ENCODE results near the gene CFAP45. TPM values are rescaled to one million over a fixed set of nuclear protein-coding genes. Genes with fewer than 3 reads are reported as not detected.

The CFAP45 gene
- total RNA-seq, 1 donor from 2014 or later: not detected

Small RNA genes within 50 kb of the gene (small RNA-seq; reads per million reads assigned to genes)
- gene MIR4259: not detected
- 3.2 reads per million, percentile 88 among the genes with 10 or more reads in this experiment for gene RF00570

Other genes with a start within 250 kb of the CFAP45 start
- gene CRP, start 185.6 kb downstream of the CFAP45 start, total RNA-seq: not detected
- gene DUSP23, start 119.2 kb downstream of the CFAP45 start, total RNA-seq: 7.3 TPM
- not detected for gene FCRL6, start 97.8 kb downstream of the CFAP45 start, total RNA-seq
- 1.6 TPM for gene SLAMF8, start 73.3 kb downstream of the CFAP45 start, total RNA-seq
- gene VSIG8, start 37.5 kb downstream of the CFAP45 start, total RNA-seq: not detected
- 85.1 TPM for gene TAGLN2, start 25.3 kb upstream of the CFAP45 start, total RNA-seq
- gene IGSF9, start 45.4 kb upstream of the CFAP45 start, total RNA-seq: under 0.01 TPM
- gene SLAMF9, start 54.1 kb upstream of the CFAP45 start, total RNA-seq: not detected
- gene PIGM, start 131.8 kb upstream of the CFAP45 start, total RNA-seq: 3.1 TPM
- 0.52 TPM for gene KCNJ10, start 170.0 kb upstream of the CFAP45 start, total RNA-seq
- gene KCNJ9, start 181.4 kb upstream of the CFAP45 start, total RNA-seq: not detected
- 11.5 TPM for gene IGSF8, start 198.5 kb upstream of the CFAP45 start, total RNA-seq
- 38.1 TPM for gene ATP1A2, start 215.6 kb upstream of the CFAP45 start, total RNA-seq